ENCODE measurements around the gene ZBTB42. TPM values are rescaled to one million over a fixed set of nuclear protein-coding genes. Genes with fewer than 3 reads are reported as not detected.
A peak's percentile ranks its signal among the peaks of the same experiment; 100 is the strongest.

The ZBTB42 gene
- total and polyA plus RNA-seq, 7 donors: 1.5 to 5.5 (median 4.2) TPM

GRCh38 chr14:104800015-104800770, 708 bp upstream of the ZBTB42 start:
- peak; percentile 94 for DNase-seq
- intact Hi-C loops (cut with DNase I): no loop called here
- H3K27ac ChIP-seq: peak overlapping the region; percentile 97 to 100 (median 98)
- H3K4me3 ChIP-seq: peak overlapping the region; percentile 43 to 69 (median 56)
- WGBS, 2 donors: 3% methylated on average over 83 of the region's 83 CpGs
- no peaks in the 10 kb centered on the region for H3K9me3 ChIP-seq
- H3K36me3 ChIP-seq: no peaks in the 10 kb centered on the region
- no peaks in the 10 kb centered on the region for H3K27me3 ChIP-seq
- peaks cover 0 to 59% (median 47%) of the 10 kb centered on the region in 4 donors for H3K4me1 ChIP-seq
- TF ChIP-seq EP300 (IDR thresholded peaks at IDR 0.05) (no peak), POLR2A (IDR thresholded peaks at IDR 0.05) (peak; percentile 25 to 56), CTCF (IDR thresholded peaks at IDR 0.05) (peak; percentile 24 to 48 (median 42)), POLR2AphosphoS5 (IDR thresholded peaks at IDR 0.05) (peak; percentile 76 to 87 (median 81))

DNA sequence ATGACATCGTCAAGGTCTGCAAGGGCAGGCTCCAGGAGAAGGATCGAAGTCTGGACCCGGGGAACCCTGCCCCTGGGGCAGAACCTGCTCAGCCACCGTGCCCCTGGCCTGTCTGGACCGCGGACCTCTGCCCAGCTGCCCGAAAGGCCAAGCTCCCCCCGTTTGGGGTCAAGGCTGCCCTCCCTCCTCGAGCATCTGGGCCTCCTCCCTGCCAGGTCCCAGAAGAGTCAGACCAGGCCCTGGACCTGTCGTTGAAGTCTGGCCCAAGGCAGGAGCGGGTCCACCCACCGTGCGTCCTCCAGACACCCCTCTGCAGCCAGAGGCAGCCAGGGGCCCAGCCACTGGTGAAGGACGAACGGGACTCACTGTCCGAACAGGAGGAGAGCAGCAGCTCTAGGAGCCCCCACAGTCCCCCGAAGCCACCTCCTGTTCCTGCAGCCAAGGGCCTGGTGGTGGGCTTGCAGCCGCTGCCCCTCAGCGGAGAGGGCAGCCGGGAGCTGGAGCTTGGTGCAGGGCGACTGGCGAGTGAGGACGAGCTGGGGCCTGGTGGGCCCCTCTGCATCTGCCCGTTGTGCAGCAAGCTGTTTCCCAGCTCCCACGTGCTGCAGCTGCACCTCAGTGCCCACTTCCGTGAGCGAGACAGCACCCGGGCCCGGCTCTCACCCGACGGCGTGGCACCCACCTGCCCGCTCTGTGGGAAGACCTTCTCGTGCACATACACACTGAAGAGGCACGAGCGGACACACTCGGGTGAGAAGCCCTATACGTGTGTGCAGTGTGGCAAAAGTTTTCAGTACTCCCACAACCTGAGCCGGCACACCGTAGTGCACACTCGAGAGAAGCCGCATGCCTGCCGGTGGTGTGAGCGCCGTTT, 856 bp downstream of the ZBTB42 start:
- no peaks in the 10 kb centered on the region for H3K9me3 ChIP-seq
- TF ChIP-seq POLR2AphosphoS5 (IDR thresholded peaks at IDR 0.05) (no peak), CTCF (IDR thresholded peaks at IDR 0.05) (no peak), POLR2A (IDR thresholded peaks at IDR 0.05) (no peak), EP300 (IDR thresholded peaks at IDR 0.05) (no peak)
- H3K4me1 ChIP-seq: peaks cover 0 to 62% (median 43%) of the 10 kb centered on the region in 4 donors
- peak overlapping the region; percentile 87 to 100 (median 98) for H3K27ac ChIP-seq
- no peak for DNase-seq
- no peaks in the 10 kb centered on the region for H3K27me3 ChIP-seq
- peak overlapping the region; percentile 53 to 69 (median 64) for H3K4me3 ChIP-seq
- 73 to 82% methylated on average over 45 of the region's 45 CpGs for whole genome bisulfite sequencing, 2 donors
- H3K36me3 ChIP-seq: no peaks in the 10 kb centered on the region
- intact Hi-C loops (cut with DNase I): no loop called here

- intact Hi-C loops (cut with DNase I): no loop called here
- Histone ChIP-seq H3K36me3 (no peaks in the 10 kb centered on the region), H3K27ac (peak overlapping the region in 1 of 4 donors; percentile 7), H3K4me3 (no peak overlapping the region), H3K4me1 (peaks cover 0 to 62% (median 43%) of the 10 kb centered on the region in 4 donors), H3K9me3 (no peaks in the 10 kb centered on the region), H3K27me3 (no peaks in the 10 kb centered on the region)
- WGBS, 2 donors: 92% methylated on average over 20 of the region's 20 CpGs
- DNase-seq: no peak
- TF ChIP-seq EP300 (IDR thresholded peaks at IDR 0.05) (no peak), CTCF (IDR thresholded peaks at IDR 0.05) (no peak), POLR2A (IDR thresholded peaks at IDR 0.05) (no peak), POLR2AphosphoS5 (IDR thresholded peaks at IDR 0.05) (no peak)
These were observed 1.7 kb downstream of the ZBTB42 start for GRCh38 chr14:104802394-104803184.

DNA sequence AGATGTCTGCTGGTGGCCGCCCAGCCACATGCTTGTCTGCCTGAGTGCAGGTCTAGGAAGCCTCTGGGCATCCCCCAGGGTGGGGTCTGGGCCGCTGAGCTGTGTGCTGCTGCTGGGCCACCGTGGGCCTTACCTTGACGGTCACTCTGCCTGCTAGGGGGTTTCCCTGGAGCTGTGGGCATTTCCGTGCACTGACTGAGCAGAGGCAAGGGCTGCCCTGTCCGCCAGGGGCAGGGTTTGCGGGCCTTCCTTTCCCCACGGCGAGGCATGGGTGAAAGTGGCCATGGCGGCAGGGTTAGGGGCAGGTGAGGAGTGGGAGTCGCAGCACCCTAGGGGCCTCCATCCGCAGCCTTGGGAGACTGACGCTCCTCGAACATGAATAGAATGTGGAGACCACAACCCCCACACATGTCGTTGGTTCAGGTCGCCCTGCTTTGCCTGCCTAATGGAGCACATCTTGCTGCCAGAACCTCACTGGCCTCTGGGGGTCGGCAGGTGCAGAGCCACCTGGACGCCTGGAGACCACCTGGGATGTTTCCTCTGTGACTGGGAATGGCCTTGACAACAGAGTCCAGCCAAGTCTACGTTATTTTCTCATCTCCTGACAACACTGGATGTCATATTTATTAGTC, 2.5 kb downstream of the ZBTB42 start:
- 86 to 90% methylated on average over 19 of the region's 19 CpGs for WGBS, 2 donors
- intact Hi-C loops (cut with DNase I): no loop called here
- Histone ChIP-seq H3K4me3 (no peak overlapping the region), H3K9me3 (no peaks in the 10 kb centered on the region), H3K4me1 (peaks cover 0 to 62% (median 43%) of the 10 kb centered on the region in 4 donors), H3K36me3 (no peaks in the 10 kb centered on the region), H3K27me3 (no peaks in the 10 kb centered on the region), H3K27ac (peak overlapping the region in 1 of 4 donors; percentile 1)
- no peak for DNase-seq
- TF ChIP-seq EP300 (IDR thresholded peaks at IDR 0.05) (no peak), POLR2AphosphoS5 (IDR thresholded peaks at IDR 0.05) (no peak), POLR2A (IDR thresholded peaks at IDR 0.05) (no peak), CTCF (IDR thresholded peaks at IDR 0.05) (no peak)
